ENCODE measurements around the gene FGF14.

The FGF14 gene

DNA sequence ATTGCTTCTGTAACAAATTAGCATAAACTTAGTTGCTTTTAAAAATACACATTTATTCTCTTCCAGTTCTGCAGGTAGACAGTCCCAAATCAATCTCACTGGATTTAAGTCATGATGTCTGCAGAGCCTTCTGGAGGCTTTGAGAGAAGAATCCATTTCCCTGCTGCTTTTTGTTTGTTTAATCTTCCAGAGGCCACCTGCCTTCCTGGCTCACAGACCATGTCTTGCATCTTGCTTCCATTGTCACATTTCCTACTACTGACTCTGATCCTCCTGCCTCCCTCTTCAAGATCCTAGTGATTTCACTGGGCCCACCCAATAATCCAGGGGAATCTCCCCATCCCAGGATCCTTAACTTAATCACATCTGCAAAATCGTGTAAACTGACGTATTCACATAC lies 476.1 kb downstream of the FGF14 start:
- DNase-seq (ENCODE audit: low read depth), result no peak

DNA sequence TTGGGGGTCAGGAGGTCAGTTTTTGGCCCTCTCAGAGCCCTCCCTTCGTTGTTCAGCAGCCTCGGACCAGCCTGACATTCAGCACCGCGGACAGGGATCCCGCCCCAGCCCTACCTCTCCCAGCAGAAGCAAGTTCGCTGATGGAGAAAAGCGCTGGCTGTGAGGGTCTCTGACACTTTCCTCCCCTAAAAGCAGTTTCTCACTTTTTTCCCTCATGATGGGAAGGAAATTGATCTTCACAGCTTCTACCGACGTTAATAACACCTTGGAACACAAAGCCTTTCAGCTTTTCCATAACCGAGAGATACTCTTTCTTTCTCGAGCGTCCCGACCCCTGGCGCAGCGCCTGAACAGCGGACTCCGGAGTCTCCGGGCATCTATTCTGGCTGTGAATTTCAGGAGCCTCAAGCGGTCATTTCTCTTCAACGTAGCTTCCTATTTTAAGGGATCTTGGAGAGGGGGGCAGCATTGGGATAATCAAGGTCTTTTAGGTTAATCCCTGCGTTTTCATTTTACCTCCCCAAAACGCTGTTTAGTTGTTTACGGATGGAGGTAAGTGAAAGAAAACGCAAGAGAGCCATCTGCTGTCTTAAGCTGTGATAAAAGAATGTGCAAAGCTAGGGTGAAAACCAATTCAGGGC lies 482.2 kb downstream of the FGF14 start:
- no peak for DNase-seq (ENCODE audit: low read depth)

DNA sequence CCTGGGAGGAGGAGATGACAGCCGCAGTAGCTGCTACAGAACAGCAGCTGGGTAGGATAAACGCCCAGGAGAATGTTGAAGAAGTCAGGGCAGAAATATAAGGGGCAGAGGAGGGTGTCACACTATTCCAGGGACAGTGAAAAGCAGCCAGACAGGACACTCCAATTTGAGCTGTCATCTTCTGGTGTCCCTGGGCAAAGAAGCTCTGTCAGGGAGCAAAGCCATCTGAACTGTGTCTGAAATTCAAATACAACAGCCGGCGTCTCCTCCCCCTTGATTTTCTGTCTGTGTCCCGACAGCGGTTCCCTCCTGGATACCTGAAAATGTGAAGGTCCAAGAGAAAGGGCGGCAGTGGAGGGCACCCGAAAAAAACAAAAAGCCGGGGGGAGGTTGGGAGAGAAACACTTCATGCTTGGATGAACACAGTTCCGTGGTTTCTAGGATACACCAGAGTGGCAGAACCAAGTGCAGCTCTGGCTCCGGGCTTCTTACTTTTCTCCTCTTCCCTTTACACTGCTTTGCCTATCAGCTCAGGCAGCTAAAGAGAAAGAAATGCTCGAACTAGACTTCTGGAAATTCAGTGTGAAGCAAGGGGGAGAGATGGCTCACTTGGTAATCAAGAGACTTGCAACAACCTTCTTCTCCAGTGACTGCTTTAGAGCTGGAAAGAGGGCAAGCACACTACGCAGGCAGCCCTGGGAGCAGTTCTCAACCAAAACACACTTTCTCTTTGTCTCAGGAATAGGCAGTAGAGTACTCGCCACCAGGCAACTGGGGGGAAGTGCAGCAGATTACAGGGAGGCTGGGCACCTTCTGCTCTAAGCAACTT lies 483.8 kb downstream of the FGF14 start:
- no peak for DNase-seq (ENCODE audit: low read depth)

DNA sequence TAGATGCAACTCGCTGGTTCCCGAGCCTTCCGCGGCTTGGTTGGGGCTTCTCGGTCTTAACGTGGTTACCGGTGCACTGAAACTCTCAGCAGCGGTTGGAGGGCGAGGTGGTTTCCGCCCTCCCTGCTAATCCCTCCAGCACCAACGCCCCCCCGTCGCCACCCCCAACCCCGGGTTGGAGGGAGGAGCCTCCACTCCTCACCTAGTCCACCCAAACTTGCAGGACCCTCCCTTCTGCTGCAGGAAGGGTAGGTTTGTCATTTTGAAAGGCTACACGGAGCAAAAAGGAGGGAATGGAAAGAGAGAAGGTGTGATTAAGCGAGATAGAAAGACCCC lies 484.4 kb downstream of the FGF14 start:
- DNase-seq (ENCODE audit: low read depth), result no peak

DNA sequence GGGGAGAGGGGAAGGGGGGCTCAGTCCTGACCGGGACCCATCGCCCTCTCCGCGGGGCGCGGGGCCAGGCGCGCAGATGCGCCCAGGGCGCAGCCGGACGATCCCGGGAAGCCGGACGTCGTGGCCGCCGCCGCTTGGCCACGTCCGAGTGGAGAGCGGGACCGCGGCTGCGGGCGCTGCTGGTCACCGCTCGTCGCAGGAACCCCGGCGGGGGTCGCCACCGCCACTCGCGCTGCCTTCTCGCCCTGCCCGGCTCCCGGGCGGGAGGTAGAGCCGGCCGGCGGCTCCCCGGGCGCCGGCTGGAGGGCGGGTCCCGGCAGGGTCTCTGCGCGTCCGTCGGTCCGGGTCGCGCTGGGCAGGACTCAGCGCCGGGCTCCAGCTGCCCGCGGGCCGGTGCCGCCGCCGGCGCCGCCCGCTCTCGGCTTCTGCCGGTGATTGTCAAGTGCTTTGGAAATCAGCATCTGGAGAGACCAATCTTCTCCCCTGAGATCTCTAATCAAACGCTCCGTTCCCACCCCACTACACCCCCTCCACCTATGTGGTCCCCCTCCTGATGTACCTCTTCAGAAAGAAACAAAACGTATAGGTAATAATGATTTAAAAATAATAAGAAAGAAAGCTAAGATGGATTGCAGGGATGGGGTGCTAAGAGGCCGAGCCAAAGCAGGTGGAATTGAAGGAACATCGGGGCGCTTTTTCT lies 484.9 kb downstream of the FGF14 start:
- DNase-seq (ENCODE audit: low read depth), result no peak

DNA sequence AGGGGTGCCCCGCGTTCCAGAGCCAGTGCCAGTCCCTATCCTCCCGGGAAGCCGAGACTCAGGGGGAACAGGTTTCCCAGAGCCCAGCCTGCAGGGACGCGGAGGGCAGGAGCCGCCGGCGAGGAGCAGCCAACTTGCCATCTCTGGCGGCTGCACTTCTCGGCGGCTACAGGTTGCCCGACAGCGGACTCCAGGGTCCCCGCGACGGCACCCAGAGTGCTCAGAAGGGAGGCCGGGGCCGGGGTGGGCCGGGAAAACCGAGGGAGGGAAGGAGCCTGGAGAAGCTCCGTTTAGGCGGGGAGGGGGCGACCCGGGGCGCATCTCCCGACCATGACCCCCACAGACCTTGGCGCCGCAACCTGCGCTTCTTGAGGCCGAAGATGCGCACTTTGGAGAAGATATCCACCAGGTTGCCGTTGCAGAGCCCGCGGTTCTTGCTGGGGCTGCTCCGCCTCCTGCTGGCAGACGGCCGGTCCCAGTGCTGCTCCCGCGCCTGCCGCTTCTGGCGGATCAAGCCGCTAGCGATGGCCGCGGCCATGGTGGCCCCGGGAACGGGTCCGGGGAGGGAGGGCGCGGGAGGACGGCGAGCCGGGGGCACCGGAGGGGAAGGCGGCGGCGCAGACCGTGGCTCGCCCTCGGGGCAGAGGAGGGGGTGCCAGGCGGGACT lies 485.6 kb downstream of the FGF14 start:
- no peak for DNase-seq (ENCODE audit: low read depth)

DNA sequence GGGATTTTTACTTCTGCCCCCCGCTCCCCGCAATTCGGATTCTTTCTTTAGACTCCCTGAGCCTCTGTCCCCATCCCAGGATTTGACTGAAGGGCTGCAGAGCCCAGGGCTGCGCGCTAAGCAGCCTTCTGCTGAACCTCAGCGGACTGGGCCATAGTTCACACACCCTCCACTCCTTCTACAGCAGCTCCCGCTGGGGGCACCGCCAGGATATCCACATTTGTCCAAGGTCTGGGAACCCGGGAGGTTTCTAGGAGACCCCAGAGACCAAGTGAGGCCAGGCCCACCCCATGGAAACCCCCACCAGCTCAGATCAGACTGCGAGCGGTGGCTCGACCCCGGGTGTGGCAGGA lies 486.1 kb downstream of the FGF14 start:
- no peak for DNase-seq (ENCODE audit: low read depth)

DNA sequence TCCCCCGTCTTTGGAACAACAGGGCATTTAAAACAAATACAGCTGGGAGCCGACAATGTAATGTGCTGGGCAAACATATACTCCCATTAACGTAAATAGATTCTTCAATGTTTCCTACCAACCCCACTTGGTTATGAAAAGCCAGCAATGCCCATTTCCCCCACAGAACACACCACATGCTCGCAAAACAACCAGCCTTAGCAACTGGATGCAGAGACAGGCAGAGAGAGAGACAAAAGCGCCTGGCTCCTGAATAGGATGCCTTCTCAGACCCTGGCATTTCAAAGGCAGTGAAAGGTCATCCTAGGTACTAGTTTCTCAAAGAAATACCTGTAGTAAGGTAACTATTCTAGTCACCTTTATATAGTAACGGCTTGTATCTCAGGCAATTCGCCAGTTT lies 486.5 kb downstream of the FGF14 start:
- no peak for DNase-seq (ENCODE audit: low read depth)

DNA sequence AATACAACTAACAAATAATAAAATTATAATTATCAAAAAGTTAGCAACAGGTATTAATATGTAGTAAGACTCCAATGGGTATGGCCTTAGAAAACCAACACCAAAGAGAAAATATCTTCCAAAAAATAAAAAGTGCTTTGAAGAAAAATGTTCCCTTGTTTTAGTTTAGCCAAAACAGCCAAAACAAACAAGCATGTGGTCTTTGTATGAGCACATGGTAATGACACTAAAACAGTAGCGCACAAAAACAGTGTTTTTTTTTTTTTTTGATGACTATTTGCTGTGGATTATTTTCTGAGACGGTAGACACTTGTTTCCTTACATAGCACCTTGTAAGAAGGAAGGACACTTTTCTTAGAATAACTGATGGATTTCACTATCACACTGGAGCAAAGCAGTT lies 490.1 kb downstream of the FGF14 start:
- DNase-seq (ENCODE audit: low read depth), result no peak

DNA sequence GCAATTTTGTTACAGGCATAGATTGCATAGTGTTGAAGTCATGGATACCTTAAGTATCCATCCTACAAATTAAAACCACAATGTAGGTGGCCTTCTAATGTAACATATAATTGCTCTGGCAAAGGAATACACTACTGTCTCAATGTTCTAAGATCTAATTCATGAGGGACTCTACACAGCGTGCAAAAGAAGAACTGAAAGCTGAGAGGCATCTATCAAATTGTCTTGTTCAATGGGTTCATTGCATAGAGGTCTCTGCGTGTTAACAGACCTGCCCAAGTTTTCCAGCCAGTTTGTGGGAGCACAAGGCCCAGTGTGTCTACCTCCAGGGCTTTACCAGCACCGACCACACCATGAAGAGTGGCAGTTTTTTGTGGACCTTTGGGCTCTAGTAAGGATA lies 498.0 kb downstream of the FGF14 start:
- no peak for DNase-seq (ENCODE audit: low read depth)

DNA sequence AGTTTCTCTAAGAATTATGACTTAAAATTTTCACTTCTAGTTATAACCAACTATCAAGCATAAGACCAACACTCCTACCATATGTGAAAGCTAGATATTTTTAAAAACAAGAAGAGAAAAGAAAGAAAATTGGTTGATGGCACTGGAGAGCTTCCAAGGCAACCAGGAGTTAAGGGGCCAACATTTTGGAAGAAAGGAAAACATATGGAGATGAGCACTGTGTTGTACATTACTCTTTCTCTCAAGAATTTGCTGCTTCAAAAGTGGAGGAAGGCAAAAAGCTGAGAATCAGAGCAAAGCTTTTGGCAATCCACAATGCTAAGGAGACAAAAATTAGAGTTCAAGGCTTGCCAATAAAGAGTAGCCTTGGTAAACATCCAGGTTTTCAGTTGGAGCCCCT lies 503.2 kb downstream of the FGF14 start:
- DNase-seq (ENCODE audit: low read depth), result no peak

DNA sequence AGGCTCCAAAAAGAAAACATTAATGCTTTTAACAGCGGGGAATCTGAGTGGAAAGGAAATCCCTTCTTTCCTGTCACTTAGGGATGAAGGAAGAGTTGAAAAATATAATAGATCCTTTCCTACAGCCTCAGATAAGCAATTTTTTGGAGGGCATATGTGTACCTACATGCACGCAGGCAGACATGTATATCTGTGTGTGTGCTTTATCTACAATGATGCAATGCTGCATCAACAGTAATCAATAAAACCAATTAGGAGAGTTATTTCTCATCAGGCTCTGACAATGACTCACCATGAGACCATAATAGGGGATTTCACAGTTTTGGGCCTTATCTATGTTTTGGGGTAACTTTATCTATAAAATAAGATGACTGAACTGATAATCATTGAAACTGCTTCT lies 505.3 kb downstream of the FGF14 start:
- DNase-seq (ENCODE audit: low read depth), result no peak

DNA sequence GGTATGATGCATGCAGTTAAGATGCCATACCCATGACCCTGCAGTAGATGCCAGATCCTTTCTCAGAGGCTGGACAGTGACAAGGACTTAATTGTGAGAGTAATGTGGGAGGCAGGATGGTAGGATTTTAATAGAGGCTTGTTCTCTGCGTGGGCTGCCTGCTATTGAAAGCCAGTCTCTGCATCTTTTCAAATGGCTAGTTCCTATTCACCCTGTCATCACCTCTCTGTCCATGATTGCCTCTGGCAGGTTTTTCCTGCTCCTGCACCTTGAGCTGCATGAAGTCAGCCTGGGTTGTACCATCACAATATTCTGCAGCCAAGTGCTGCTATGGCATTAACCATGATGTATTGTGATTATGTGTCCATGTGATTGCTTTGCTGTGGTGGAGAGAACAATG lies 508.8 kb downstream of the FGF14 start:
- DNase-seq (ENCODE audit: low read depth), result no peak

DNA sequence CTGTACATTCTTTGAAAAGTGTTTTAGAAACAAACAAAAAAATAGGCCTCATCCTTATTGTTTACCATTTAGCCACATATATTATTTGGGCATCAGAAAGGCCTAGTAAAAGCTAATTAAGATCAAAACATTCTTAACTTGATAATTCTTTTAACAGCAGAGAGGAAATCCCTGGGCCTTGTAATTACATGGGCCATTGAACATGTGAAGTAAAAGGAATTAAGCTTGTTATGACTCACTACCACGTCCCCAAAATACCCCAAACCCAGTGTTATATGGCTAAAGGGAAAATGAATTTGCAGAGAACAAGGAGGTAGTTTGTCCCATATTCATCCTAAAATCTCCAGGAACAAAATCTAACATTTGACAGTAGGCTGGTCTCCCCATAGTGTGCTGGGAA lies 509.6 kb downstream of the FGF14 start:
- DNase-seq (ENCODE audit: low read depth), result no peak

DNA sequence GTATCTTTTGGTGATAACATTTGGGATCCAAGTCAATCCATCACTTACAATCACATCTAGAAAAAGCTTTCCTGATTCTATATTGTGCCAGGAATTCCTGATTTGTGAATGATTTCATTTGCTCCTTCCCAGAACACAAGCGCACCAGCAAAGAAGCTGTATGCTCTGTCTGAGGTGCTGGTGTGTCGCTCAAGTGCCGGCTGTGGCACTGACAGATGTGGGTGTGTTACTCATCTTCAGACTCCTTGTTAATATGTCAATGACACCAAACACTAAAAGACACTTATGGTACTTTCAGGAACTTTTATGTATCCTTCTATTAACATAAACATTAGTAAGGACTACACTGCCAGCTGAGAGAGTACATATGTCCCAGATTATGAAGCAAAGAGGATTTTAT lies 520.3 kb downstream of the FGF14 start:
- DNase-seq (ENCODE audit: low read depth), result no peak

DNA sequence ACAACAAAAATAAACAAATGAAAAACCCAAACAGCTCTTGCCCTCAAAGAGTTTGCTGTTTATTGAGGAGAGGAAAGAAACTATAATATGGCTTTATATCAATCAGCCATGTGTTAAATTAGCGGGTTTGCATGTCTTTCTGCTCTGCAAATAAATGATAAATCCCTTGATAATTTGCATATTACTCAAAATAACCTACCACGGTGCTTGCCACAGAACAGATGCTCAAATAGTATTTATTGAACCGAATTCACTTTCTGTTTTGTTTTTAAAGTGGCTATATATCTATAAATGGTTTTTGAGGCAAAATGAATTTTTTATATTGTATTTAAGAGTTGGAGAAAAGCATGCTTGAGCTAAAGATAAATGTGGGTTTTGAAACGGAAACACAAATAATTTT lies 521.3 kb downstream of the FGF14 start:
- DNase-seq (ENCODE audit: low read depth), result no peak

DNA sequence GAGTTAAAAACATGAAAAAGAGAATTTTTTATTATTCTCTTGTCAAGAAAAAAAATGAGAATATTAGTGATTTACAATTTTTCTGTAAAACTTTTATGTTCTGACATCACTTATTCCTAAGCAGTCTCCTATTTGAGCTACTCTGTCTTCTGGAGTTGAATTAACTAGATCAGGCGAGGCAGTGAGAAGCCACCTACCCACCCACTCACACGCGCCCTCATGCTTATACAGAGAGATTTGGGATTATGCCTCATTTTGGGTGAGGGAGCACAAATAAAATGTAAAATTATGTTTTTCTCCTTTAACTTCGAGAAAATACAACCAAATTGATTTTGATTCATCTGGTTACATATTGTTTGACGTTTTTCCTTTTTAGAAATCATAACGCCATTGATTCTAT lies 524.9 kb downstream of the FGF14 start:
- no peak for DNase-seq (ENCODE audit: low read depth)

DNA sequence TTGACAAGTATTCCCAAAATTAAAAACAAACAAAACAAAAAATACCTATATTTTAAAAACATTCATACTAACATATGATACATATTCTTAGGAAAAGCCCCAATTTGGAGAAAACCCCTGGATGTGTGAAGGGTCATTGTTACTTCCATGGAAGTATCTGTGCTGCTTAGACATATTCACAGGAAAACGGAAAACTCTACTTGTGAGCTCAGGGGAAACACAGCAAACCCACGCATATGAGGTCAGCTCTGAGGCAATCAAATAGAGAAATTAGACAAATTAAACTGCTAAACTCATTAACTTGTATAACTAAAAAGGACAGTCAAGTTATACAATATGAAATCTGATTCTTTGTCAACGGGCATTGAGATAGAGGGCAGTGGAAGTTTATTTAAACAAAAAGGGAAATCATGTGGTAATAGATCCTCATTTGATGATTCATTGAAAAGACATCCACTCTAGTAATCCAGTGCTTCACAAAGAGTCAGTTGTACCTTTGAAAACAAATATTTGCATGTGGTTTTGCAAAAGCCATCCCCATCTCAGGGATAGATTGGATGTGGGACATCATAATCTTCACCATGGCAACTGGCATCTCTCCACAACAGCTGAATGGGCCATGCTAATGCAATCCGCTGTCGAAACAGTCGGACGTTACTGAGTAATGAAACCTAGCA lies 526.0 kb downstream of the FGF14 start:
- DNase-seq (ENCODE audit: low read depth), result no peak

DNA sequence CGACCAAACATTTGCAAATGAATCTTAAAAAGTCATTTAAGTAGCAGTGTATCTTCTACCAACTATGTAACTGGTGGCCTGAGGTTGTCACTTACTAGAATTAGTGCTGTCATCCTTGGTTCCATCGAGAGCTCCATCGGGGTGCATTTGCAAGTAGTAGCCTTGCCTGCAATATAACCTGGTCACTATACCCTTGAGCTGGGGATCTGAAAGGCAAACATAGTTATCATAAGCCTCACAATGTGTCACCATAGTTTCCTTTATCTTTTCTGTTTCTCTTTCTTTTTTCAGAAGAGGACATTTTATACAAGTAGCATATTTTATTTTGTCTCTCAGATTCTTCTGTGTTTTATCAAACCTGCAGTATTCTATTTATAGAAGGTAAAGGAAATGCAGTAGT lies 526.8 kb downstream of the FGF14 start:
- no peak for DNase-seq (ENCODE audit: low read depth)

DNA sequence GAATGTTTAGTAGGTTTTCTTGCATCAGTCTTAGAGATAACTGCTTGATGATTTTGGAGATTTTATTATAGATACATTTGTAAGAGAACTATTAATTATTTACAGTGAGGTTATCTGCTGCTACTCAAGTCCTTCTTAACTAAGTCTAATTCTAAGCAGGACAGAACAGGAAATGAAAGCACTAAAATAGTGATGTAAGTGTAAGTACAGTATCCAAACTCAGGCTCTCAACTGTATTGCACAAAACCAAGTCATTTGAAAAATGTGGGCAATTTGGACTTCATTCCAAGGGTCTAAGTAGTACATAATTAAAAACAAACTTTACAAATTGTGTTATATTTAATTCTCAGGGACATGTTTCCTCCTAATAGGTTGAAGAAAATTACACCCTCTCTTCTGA lies 532.3 kb downstream of the FGF14 start:
- DNase-seq (ENCODE audit: low read depth), result no peak

DNA sequence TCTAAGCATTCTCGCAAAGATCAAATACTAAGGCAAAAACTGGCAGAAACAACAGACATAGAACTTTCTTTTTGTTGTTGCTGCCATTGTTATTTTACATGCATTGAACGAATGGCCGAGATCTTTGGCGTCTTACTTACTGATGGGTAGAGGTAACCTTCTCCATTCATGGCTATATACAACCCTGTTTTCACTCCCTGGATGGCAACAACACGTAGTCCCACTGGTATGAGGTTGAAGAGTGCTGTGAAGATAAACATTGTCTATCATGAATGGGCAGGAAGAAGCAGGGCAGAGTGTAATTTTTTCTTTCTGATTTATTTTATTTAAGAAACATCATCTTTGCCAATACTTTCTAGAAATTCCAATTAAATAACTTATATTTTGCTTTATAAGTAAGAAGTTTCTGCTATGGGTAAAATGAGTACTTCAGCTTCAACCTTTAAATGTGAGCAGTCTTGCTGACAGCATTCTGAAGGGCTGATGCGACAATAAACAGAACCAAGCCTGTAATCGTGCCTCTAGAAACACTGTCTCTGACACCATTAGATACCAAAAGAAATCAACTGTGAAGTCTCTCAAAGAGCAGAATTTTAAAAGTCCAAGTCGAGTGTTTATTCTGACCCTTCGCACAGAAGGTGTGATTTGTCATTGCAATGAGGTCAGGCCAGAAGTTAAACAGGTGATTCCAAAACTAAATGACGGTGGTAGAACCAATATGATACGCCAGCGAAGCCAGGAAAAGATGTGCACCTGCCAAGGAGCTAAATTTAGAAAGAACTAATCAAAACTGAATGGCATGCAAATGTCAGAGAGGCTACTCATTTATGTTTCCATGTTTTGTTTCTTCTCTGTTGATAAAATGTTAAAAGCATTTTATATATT lies 533.0 kb downstream of the FGF14 start:
- DNase-seq (ENCODE audit: low read depth), result no peak
